ENCODE data around the gene BRINP1. TPM values are rescaled to one million over a fixed set of nuclear protein-coding genes. Genes with fewer than 3 reads are reported as not detected.

The BRINP1 gene
- total RNA-seq, 2 experiments from 2014 or later, result not detected

- Mint-ChIP-seq H3K9me3 (peaks cover 14% of the 10 kb centered on the region), H3K36me3 (ENCODE audit: low read depth) (peaks cover 3% of the 10 kb centered on the region), H3K4me1 (ENCODE audit: low read depth) (no peaks in the 10 kb centered on the region), H3K4me3 (no peak overlapping the region), H3K27me3 (peaks cover 38% of the 10 kb centered on the region), H3K27ac (no peak overlapping the region)
- CTCF ChIA-PET, result no interaction called here
- POLR2A ChIA-PET, result no interaction called here
- intact Hi-C loops (cut with DNase I, micrococcal nuclease), result no loop called here
- TF ChIP-seq CTCF (IDR thresholded peaks at IDR 0.05), result no peak
- H3K4me1 ChIP-seq (ENCODE audit: insufficient read depth, low read length), result no peaks in the 10 kb centered on the region
- DNase-seq, result no peak
- ATAC-seq (ENCODE audit: poor library complexity), result no peak
- no peaks in the 10 kb centered on the region for H3K36me3 ChIP-seq (ENCODE audit: insufficient read depth, low read length)
- no peak overlapping the region for H3K27ac ChIP-seq (ENCODE audit: low read depth in 1 of 2, low read length in 2 of 2)
- no peak overlapping the region for H3K4me3 ChIP-seq (ENCODE audit: low read length)
- H3K27me3 ChIP-seq (ENCODE audit: control insufficient read depth in 1 of 2, insufficient read depth in 2 of 2, low read length in 2 of 2), result peaks cover 14 to 24% of the 10 kb centered on the region in 2 experiments
- H3K9me3 ChIP-seq (ENCODE audit: control insufficient read depth in 1 of 2, insufficient read depth in 1 of 2, low read length in 2 of 2), result peaks cover 0 to 15% of the 10 kb centered on the region in 2 experiments
These were observed 3.7 kb upstream of the BRINP1 start for GRCh38 chr9:119372951-119373350.

- intact Hi-C loops (cut with DNase I, micrococcal nuclease), result no loop called here
- DNase-seq (no peak), ATAC-seq (ENCODE audit: poor library complexity) (no peak)
- CTCF ChIA-PET, result no interaction called here
- H3K9me3 ChIP-seq (ENCODE audit: control insufficient read depth in 1 of 2, insufficient read depth in 1 of 2, low read length in 2 of 2), result peaks cover 0 to 24% of the 10 kb centered on the region in 2 experiments
- Mint-ChIP-seq H3K27ac (no peak overlapping the region), H3K4me1 (ENCODE audit: low read depth) (no peaks in the 10 kb centered on the region), H3K4me3 (no peak overlapping the region), H3K27me3 (peaks cover 60% of the 10 kb centered on the region), H3K36me3 (ENCODE audit: low read depth) (peaks cover 3% of the 10 kb centered on the region), H3K9me3 (peaks cover 16% of the 10 kb centered on the region)
- H3K36me3 ChIP-seq (ENCODE audit: insufficient read depth, low read length), result no peaks in the 10 kb centered on the region
- H3K27me3 ChIP-seq (ENCODE audit: control insufficient read depth in 1 of 2, insufficient read depth in 2 of 2, low read length in 2 of 2), result peaks cover 22 to 32% of the 10 kb centered on the region in 2 experiments
- H3K4me3 ChIP-seq (ENCODE audit: low read length), result no peak overlapping the region
- H3K4me1 ChIP-seq (ENCODE audit: insufficient read depth, low read length), result no peaks in the 10 kb centered on the region
- POLR2A ChIA-PET, result no interaction called here
- no peak for TF ChIP-seq CTCF (IDR thresholded peaks at IDR 0.05)
- no peak overlapping the region for H3K27ac ChIP-seq (ENCODE audit: low read depth in 1 of 2, low read length in 2 of 2)
These were observed 1.6 kb upstream of the BRINP1 start for GRCh38 chr9:119370816-119371215.

GRCh38 chr9:119369680-119370366 is 588 bp upstream of the BRINP1 start:
- peaks cover 22 to 32% of the 10 kb centered on the region in 2 experiments for H3K27me3 ChIP-seq (ENCODE audit: control insufficient read depth in 1 of 2, insufficient read depth in 2 of 2, low read length in 2 of 2)
- intact Hi-C loops (cut with DNase I, micrococcal nuclease), result no loop called here
- no peak overlapping the region for H3K27ac ChIP-seq (ENCODE audit: low read depth in 1 of 2, low read length in 2 of 2)
- Mint-ChIP-seq H3K36me3 (ENCODE audit: low read depth) (peaks cover 3% of the 10 kb centered on the region), H3K4me3 (no peak overlapping the region), H3K9me3 (peaks cover 16% of the 10 kb centered on the region), H3K27ac (no peak overlapping the region), H3K27me3 (peaks cover 66% of the 10 kb centered on the region), H3K4me1 (ENCODE audit: low read depth) (no peaks in the 10 kb centered on the region)
- ATAC-seq (ENCODE audit: poor library complexity), result no peak
- ChIA-PET POLR2A (no interaction called here), CTCF (no interaction called here)
- no peak for TF ChIP-seq CTCF (IDR thresholded peaks at IDR 0.05)
- no peaks in the 10 kb centered on the region for H3K36me3 ChIP-seq (ENCODE audit: insufficient read depth, low read length)
- H3K4me1 ChIP-seq (ENCODE audit: insufficient read depth, low read length), result no peaks in the 10 kb centered on the region
- peaks cover 0 to 24% of the 10 kb centered on the region in 2 experiments for H3K9me3 ChIP-seq (ENCODE audit: control insufficient read depth in 1 of 2, insufficient read depth in 1 of 2, low read length in 2 of 2)
- H3K4me3 ChIP-seq (ENCODE audit: low read length), result no peak overlapping the region
- DNase-seq, result no peak

Data from CD4-positive, alpha-beta T cell (primary cell).